GM21723 (cell line): Measurements from ENCODE around the gene SS18.

Experiments
- ATAC-seq: cut with Tn5 transposase; IDR thresholded peaks from one replicate; pipeline ENCODE4 v1.9.1; 2021; ENCODE audit warnings: mild to moderate bottlenecking, moderate library complexity; ENCODE audit not compliant: unreplicated experiment

Gene SS18

GRCh38 chr18:26073758-26074157, 16.7 kb downstream of the SS18 start:
- ATAC-seq, result no peak

GRCh38 chr18:26071725-26072124, 18.7 kb downstream of the SS18 start:
- no peak for ATAC-seq

GRCh38 chr18:26071020-26071419, 19.4 kb downstream of the SS18 start:
- ATAC-seq, result no peak

GRCh38 chr18:26059357-26059756, 31.1 kb downstream of the SS18 start:
- no peak for ATAC-seq

- ATAC-seq, result no peak
These were observed 33.1 kb downstream of the SS18 start for GRCh38 chr18:26057344-26057773.

GRCh38 chr18:26056291-26056690, 34.1 kb downstream of the SS18 start:
- ATAC-seq, result no peak

- no peak for ATAC-seq
These were observed 37.9 kb downstream of the SS18 start for GRCh38 chr18:26052505-26052904.

- ATAC-seq, result no peak
These were observed 38.6 kb downstream of the SS18 start for GRCh38 chr18:26051843-26052242.

GRCh38 chr18:26046419-26047077, 43.9 kb downstream of the SS18 start:
- no peak for ATAC-seq

- no peak for ATAC-seq
These were observed 45.6 kb downstream of the SS18 start for GRCh38 chr18:26044807-26045206.

- no peak for ATAC-seq
These were observed 50.3 kb downstream of the SS18 start for GRCh38 chr18:26040051-26040656.

GRCh38 chr18:26039203-26039602, 51.2 kb downstream of the SS18 start:
- no peak for ATAC-seq

GRCh38 chr18:26036635-26037034, 53.8 kb downstream of the SS18 start:
- no peak for ATAC-seq

GRCh38 chr18:26034850-26035497, 55.4 kb downstream of the SS18 start:
- ATAC-seq, result no peak

GRCh38 chr18:26022585-26022984, 67.8 kb downstream of the SS18 start:
- ATAC-seq, result no peak

- ATAC-seq, result no peak
These were observed 69.2 kb downstream of the SS18 start for GRCh38 chr18:26021061-26021754.

- no peak for ATAC-seq
These were observed 72.5 kb downstream of the SS18 start for GRCh38 chr18:26017929-26018328.

GRCh38 chr18:26014462-26014861, 76.0 kb downstream of the SS18 start:
- ATAC-seq, result no peak

- ATAC-seq, result no peak
These were observed 81.8 kb downstream of the SS18 start for GRCh38 chr18:26008619-26009018.

GRCh38 chr18:26008096-26008495, 82.3 kb downstream of the SS18 start:
- ATAC-seq, result no peak

- ATAC-seq, result no peak
These were observed 84.5 kb downstream of the SS18 start for GRCh38 chr18:26005950-26006349.

GRCh38 chr18:26004832-26005231, 85.6 kb downstream of the SS18 start:
- ATAC-seq, result no peak
